Activated CD4-positive, CD25-positive, alpha-beta regulatory T cell treated with anti-CD3 and anti-CD28 coated beads, Interleukin-2, amount 50 U/mL, for 16 hours (primary cell): ENCODE measurements around the gene RAD51B.

Experiments used
- DNase-seq: peaks from one replicate; pipeline ENCODE4 v3.0.0-alpha.2; 2020; ENCODE audit warnings: low read depth, low spot score

Gene RAD51B

GRCh38 chr14:68477461-68478085, 658.0 kb downstream of the RAD51B start:
- DNase-seq, result no peak

DNA sequence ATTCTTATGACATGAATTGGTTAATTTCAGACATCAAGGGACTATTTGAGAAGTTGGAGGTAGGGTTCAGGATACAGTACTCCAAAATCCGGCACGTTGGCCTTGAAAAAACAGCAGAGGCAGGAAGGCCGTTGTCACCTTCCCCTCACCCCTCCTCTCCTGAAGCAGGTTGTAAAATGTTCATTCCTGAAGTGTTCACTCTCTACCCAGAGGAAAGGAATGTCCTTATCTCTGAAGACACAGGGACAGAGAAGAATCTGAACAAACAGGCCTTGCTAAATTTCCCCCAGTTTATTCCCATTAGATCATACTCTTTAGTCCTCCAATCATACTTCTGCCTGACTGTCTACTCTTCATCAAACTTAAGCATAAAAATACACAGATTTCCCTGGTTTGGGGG, 659.7 kb downstream of the RAD51B start:
- no peak for DNase-seq

DNA sequence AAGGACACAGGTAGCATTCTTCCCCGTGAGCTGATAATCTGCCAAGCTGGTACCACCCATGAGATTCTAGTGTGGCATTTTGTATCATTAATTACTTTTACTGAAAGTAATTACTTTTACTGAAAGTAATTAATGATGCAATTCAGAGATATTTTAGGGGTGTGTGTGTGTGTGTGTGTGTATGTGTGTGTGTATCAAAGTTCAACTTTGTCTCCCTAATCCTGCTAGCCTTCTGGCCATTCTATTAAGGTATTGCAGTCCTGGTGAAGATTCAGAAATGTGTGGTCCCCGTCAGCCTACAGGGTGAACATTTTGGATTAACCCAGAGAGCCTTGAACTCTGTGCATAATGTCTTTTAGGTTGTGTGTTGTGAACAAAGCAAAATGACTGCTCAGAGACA, 662.4 kb downstream of the RAD51B start:
- no peak for DNase-seq

DNA sequence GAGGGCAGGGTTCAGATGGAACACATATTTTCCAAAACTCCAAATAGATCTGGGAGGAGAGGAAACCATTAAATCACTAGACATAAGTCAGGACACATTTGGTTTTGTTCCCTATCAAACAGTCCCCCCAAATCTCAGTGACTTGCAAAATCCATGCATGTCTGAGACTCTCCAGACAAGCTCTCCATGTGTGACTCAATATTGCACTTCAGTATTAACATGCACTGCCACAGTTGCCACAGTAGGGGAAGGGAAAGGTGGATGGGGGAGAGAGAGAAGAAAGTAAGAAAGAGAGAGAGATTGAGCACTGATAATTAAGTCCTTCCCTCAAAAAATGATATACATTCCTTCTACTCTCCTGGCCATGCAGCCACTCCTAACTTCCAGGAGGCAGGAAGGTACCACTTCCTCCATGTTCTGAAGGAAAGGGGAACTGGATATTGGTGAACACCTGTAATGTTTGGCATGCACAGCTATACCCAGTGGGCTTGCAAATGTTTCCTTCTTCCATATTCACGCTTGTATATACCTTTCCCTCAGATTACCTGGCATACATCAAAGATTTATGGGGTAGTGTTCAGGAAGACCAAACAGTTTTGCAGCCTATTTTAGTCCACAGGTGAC, 663.3 kb downstream of the RAD51B start:
- DNase-seq, result no peak

- no peak for DNase-seq
Observed at GRCh38 chr14:68486033-68486732, 666.6 kb downstream of the RAD51B start.

DNA sequence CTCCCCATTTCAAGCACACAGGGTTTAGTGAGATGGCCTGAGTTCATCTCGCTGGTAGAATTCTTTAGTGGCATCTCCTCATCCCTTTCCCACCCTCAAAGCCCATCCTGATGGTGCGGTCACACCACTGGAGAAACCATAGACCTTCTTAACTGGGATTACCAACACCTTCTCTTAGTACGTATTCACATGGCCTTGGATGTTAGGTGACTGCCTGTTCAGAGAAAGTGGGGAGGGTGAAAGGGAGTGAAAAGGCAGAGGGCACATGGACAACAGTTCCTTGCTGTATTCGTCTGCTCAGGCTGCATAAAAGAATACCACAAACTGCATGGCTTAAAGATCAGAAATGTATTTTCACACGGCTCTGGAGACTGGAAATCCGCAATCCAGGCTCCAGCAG, 667.2 kb downstream of the RAD51B start:
- DNase-seq, result no peak

- no peak for DNase-seq
Observed at GRCh38 chr14:68487805-68488590, 668.4 kb downstream of the RAD51B start.

DNA sequence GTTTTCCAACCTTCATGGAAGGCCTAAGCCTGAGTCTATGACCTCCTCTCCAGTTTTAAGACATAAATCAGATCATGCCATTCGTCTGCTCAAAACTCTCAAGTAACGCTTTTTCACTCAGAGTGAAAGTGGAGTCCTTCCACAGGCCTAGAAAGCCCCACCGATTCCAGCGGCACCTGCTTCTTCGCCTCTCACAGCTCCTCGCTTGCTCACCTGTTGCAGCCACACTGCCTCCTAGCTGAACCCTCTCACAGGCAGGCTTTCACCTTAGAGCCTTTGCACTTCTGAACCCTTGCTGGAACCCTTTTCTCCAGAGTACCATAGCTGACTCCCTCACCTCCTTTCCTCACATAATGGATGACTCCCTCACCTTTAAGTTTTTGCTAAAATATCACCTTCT, 672.2 kb downstream of the RAD51B start:
- no peak for DNase-seq

GRCh38 chr14:68492381-68493151, 673.0 kb downstream of the RAD51B start:
- no peak for DNase-seq

DNA sequence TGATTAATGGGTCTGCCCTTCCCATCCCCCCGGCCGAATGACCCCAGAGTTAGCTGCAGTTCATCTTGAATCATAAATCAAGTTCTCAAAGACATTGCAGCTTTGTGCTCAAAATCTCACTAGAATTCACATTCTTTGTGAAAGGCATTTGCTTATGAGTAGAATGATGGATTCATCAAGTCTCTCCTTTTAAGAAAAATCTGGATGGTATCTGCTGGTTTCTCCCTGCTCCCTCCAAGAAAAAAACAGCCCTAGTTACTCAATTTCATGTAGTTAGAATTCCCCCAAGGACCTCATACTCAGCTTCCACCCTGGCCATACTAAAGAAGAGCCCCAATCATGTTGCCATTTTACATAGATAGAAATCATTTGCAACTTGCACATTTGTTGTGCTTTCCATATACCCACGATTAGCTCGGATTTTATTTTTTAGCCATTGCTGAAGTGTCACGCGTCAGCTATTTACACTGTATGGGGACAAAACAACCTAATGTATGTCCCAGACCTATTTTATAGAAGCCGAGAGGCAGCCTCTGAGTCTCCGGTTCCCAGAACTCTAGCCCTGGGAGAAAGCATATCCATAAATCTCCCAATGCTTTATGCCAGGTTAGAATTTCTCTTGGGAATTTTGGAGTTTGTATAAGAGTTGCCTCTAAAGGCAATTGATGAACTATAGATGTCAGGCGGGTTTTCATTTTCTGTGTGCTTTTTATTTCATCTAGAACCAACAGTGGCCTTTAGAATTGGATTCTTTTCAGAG, 673.8 kb downstream of the RAD51B start:
- no peak for DNase-seq

DNA sequence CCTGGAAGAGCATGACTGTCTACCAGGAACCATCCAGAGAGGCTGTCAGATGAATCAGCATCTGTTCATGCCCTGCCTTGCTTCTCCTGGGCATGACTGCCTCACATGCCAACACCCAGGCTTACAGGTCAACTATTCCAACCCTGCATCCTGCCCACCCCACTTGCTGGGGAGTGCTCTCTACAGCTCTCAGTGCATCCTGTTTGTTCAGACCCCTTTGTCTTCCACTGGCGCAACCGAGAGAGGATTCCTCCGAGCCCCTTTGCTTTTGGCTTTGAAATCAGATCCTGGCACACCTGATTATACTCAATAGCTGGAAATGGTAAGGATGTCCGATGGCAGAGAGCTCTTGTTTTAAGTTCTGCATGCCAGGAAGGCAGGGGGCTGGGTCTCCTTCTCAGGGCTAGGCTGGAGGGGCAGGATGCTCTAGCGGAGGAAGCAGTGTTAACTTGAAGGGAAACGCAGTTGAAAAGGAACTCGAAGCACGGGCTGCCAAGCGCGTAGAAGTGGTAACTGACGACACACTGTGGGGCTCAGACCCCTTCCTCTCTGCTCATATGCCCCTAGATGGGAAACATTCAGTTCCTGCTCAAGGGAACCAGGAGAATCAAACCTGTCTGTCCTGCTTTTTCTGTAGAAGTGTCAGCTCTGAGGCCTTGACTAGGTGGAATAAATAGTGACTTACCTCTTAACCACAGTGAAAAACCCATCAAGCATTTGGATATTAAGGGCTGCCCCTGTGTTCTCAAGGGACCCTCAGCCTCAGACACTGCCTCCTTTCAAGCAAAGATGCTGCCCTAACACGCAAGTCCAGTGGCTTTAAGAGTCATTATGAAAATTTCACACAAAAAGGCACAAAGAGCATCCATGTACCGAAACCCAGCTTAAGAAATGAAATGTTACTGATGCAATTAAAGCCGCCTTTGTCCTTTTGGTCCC, 675.8 kb downstream of the RAD51B start:
- no peak for DNase-seq

DNA sequence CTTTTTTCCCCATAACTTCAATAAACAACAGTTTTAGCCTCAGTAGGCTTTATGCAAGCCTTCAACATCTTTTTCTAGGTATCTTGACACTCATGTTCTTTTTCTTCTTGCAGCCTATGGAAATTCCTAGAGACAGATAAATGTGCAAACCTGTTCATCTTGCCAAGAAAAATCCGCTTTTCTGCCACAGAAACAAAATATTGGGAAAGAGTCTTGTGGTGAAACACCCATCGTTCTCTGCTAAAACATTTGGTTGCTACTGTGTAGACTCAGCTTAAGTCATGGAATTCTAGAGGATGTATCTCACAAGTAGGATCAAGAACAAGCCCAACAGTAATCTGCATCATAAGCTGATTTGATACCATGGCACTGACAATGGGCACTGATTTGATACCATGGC, 677.4 kb downstream of the RAD51B start:
- no peak for DNase-seq

DNA sequence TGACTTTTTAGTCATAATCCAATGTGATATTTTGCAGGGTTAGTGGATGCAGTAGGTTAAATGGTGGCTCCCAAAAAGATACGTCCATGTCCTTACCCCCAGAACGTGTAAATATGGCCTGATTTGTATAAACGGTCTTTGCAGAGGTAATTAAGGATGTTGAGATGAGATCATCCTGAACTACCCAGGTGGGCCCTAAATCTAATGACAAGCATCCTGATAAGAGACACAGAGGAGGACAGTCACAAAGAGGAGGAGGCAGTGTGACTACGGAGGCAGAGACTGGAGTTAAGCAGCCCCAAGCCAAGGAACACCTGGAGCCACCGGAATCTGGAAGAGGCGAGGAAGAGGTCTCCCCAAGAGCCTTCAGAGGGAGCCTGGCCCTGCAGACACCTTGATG, 679.9 kb downstream of the RAD51B start:
- DNase-seq, result no peak

GRCh38 chr14:68501171-68501570, 681.6 kb downstream of the RAD51B start:
- no peak for DNase-seq

DNA sequence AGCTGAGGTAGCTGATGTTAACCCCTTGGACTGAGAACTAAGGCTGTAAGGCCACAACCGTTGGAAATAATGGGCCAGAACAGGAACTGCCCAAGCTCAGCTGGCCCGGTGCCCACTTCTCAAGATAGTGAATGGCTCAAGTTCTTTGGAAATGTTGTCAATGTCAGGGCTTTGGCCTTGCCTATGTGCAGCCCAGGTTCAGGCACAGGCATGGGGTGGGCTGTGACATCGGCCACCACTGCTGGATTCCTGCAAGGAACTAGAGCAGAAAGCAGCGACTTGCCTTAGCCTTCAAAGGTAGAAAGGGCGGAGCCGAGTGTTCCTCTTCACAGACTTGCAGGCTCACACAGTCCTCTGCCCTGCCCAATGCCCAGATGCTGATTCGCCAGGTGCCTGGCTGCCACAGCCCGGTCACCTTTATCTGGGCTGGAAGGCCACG, 682.1 kb downstream of the RAD51B start:
- DNase-seq, result no peak

DNA sequence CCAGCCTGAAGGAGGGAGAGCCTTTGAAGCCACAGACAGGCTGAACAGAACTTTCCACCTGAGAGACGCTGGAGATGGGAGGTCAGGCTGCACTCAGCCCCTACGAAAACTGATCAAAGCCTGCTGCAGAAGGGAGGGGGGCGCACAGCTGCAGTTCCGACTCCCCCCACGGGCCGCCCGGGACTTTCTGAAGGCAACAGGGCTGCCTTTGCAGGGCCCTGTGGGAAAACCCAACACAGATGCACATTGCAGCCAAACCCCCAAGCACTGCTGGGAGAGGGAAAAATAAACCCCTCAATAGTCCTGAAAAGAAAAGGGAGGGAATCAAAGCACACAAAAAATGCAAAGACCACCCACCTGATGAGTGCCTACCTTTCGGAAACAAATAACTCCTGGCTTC, 682.7 kb downstream of the RAD51B start:
- DNase-seq, result no peak

GRCh38 chr14:68503186-68503825, 683.7 kb downstream of the RAD51B start:
- DNase-seq, result no peak

DNA sequence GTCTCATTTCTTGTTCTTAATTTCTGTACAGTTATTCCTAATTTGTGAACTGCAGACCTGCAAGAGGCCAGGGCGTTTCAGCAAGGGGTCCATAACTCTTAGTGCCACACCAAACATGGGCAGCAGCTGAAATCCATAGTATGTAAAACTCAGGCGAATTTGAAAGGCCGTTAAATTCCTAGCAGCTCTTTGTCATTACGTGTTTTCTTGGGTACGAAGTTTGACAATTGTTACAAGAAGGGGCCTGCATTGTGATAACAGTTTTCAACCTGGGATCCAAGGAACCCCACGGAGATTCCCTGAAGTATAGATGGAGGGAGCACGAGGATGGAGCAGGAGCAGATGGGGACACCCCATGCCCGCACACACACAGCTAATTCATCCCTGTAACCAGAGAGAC, 685.3 kb downstream of the RAD51B start:
- DNase-seq, result no peak

- no peak for DNase-seq
Observed at GRCh38 chr14:68506021-68506644, 686.6 kb downstream of the RAD51B start.
